ENCODE results near the gene SIAH2.

The SIAH2 gene

DNA sequence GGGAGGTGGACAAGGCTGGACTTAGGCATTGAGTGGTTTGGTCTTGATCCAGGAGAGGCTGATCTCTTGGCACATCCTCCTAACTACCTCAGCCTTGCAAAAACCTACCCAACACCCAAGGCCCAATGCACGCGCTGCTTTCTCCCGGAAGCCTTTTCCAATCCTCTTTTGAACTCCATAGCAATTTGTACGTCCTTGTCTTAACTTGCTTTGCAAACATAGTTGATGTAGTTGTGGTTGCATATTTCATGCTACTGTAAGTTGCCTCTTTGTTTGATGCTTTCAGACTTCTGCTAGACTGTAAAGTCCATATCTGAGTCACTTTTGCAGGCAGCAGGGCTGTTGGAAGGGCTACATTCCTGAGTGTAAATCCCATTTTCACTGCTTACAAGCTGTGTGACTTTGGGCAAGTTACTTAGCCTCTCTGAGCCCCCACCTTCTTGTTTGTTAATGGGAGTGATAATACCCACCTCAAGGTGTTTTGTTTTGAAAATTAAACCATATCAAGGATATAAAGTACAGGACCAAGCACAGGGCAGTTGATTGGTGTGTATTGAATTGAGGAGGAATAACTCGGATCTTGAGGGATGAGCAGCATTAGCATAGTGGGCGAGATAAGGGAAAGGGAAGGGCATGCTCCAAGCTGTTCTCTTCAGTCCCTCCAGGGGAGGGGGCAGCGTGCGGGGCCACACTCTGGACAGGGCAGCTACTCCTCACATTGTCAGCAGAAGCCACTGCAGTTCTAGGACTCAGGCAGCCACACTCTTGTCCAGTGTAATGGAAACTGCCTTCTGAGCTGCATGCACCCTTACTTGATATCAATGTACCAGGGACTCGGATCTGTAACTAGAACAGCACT is 28.8 kb downstream of the SIAH2 start:
- Histone ChIP-seq H3K27ac (ENCODE audit: low read depth, low read length) (no peak overlapping the region), H3K79me2 (ENCODE audit: control insufficient read depth, insufficient read depth, low read length, unreplicated experiment) (no peaks in the 10 kb centered on the region), H2AFZ (ENCODE audit: low read length, unreplicated experiment) (no peak overlapping the region), H3K36me3 (ENCODE audit: insufficient read depth, low read length) (no peaks in the 10 kb centered on the region), H3K27me3 (ENCODE audit: insufficient read depth, low read length) (no peaks in the 10 kb centered on the region), H3K4me1 (ENCODE audit: control insufficient read depth, insufficient read depth, low read length, unreplicated experiment) (peaks cover 29% of the 10 kb centered on the region), H3K4me3 (ENCODE audit: low read depth, low read length) (no peak overlapping the region)

DNA sequence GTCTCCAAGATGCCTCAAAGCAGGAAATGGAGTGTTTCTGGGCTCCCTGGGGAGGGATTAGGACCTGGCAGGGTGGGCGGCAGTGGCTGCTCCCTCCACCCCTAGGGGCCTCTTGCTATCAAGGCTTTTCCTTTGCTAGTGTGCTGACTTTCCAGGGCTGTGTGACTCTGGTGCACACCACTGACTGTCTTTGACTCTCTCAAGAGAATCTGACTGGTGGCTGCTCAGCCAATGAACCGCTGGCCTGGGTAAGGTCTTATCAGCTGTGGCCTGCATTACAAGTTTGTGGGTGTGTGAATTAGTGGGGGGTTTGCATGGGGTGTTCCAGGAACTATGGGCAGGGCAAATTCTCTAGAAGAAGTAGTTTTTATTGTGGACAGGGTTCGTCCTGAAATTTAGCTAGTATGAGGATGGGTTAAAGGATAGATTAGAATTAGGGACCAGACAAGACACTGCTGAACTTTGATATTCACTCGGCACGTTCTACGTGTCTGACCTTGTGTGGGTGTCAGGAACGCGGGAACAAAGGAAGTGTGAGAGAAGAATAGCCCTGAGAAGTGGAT is 29.5 kb downstream of the SIAH2 start:
- H3K4me1 ChIP-seq (ENCODE audit: control insufficient read depth, insufficient read depth, low read length, unreplicated experiment): peaks cover 22% of the 10 kb centered on the region
- no peak overlapping the region for H3K27ac ChIP-seq (ENCODE audit: low read depth, low read length)
- no peak overlapping the region for H3K4me3 ChIP-seq (ENCODE audit: low read depth, low read length)
- H3K79me2 ChIP-seq (ENCODE audit: control insufficient read depth, insufficient read depth, low read length, unreplicated experiment): no peaks in the 10 kb centered on the region
- no peak overlapping the region for H2AFZ ChIP-seq (ENCODE audit: low read length, unreplicated experiment)
- H3K27me3 ChIP-seq (ENCODE audit: insufficient read depth, low read length): no peaks in the 10 kb centered on the region
- no peaks in the 10 kb centered on the region for H3K36me3 ChIP-seq (ENCODE audit: insufficient read depth, low read length)

DNA sequence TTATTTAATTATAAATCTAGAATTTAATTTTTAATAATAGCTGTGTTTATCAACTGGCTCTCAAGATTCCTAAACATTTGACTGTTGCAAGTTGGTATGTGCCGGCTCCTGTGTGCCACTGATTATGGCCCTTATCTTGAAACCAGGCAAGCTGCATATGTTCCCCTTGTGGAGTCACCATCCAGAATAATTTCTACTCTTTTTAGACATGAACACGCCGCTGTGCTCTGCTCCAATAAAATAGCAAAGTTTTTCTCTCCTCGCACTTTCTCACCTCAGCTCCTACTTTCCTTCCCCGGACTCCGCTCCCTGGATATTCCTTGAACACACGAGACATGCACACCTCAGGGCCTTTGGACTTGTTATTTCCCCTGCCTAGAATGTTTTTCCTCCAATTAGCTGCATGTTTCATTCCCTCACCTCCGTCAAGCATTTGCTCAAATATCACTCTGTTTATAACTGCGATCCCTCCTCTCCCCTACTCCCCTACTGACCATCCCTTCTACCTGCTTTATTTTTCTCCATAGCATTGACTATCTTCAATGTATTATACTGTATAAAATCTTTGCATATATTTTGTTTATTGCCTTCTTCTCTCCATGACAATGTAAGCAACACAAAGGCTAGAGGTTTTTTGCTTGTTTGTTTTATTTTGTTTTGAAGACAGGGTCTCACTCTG is 33.1 kb downstream of the SIAH2 start:
- peaks cover 5% of the 10 kb centered on the region for H3K4me1 ChIP-seq (ENCODE audit: control insufficient read depth, insufficient read depth, low read length, unreplicated experiment)
- H3K27me3 ChIP-seq (ENCODE audit: insufficient read depth, low read length): no peaks in the 10 kb centered on the region
- H3K79me2 ChIP-seq (ENCODE audit: control insufficient read depth, insufficient read depth, low read length, unreplicated experiment): no peaks in the 10 kb centered on the region
- no peak overlapping the region for H3K27ac ChIP-seq (ENCODE audit: low read depth, low read length)
- no peak overlapping the region for H2AFZ ChIP-seq (ENCODE audit: low read length, unreplicated experiment)
- H3K36me3 ChIP-seq (ENCODE audit: insufficient read depth, low read length): no peaks in the 10 kb centered on the region
- H3K4me3 ChIP-seq (ENCODE audit: low read depth, low read length): no peak overlapping the region

DNA sequence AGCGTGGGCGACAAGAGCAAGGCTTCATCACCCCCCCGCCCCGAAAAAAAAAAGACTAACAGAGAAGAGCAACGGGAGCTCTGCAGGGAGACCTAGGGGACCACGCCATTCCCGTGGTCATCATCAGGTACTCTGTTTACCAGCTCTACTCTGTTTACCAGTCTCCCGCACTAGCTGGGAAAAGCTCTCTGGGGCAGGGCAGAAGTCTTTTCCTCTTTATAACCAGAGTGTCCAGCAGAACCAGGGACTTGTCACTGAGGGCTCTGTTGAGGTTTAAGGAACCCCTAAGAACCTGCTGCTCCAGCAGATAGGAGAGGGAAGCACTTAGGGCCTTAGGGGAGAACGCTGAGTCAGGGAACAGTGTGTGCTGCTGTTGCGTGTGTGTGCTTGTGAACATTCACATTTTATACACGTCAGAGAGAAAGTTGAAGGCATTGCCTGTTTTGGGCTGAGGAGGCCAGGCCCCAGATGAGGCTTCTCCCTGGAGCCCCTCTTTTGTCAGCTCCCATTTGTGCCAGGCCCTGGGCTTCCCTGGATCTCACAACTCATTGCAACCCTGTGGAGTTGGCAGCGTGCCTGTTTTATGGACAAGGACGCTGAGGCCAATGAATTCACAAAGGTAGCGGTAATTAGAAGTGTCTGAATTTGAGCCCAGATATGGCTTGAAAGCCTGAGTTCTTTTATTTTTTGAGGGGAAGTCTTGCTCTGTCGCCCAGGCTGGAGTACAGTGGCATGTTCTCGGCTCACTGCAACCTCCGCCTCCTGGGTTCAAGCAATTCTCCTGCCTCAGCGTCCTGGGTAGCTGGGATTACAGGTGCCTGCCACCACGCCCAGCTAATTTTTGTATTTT is 35.1 kb downstream of the SIAH2 start:
- peaks cover 5% of the 10 kb centered on the region for H3K4me1 ChIP-seq (ENCODE audit: control insufficient read depth, insufficient read depth, low read length, unreplicated experiment)

DNA sequence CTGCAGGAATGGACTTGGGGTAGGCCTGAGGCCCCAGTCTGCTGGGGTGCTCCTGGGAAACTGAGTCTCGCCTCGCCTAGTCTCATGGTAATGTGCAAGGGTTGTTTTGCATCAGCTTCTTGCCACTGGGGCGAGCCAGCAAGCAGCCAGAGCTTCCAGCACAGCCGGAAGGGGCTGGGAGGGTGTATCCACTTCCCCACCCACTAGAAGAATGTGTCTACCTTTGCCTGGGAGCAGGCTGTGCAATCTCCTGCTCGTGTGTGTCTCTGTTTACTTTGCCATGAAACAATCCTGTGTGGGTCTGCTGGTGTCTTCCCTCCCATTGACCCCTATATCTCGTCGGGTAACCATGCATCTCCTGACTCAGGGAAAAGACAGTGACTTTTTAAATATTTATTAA is 37.4 kb downstream of the SIAH2 start:
- peaks cover 9% of the 10 kb centered on the region for H3K4me1 ChIP-seq (ENCODE audit: control insufficient read depth, insufficient read depth, low read length, unreplicated experiment)
- H3K27me3 ChIP-seq (ENCODE audit: insufficient read depth, low read length): no peaks in the 10 kb centered on the region
- no peaks in the 10 kb centered on the region for H3K36me3 ChIP-seq (ENCODE audit: insufficient read depth, low read length)
- no peak overlapping the region for H2AFZ ChIP-seq (ENCODE audit: low read length, unreplicated experiment)
- H3K79me2 ChIP-seq (ENCODE audit: control insufficient read depth, insufficient read depth, low read length, unreplicated experiment): no peaks in the 10 kb centered on the region
- no peak overlapping the region for H3K27ac ChIP-seq (ENCODE audit: low read depth, low read length)
- no peak overlapping the region for H3K4me3 ChIP-seq (ENCODE audit: low read depth, low read length)

More for the DNA sequence above, 35.1 kb downstream of the SIAH2 start:
- Histone ChIP-seq H2AFZ (ENCODE audit: low read length, unreplicated experiment) (no peak overlapping the region), H3K4me3 (ENCODE audit: low read depth, low read length) (no peak overlapping the region), H3K36me3 (ENCODE audit: insufficient read depth, low read length) (no peaks in the 10 kb centered on the region), H3K27me3 (ENCODE audit: insufficient read depth, low read length) (no peaks in the 10 kb centered on the region), H3K27ac (ENCODE audit: low read depth, low read length) (no peak overlapping the region), H3K79me2 (ENCODE audit: control insufficient read depth, insufficient read depth, low read length, unreplicated experiment) (no peaks in the 10 kb centered on the region)

DNA sequence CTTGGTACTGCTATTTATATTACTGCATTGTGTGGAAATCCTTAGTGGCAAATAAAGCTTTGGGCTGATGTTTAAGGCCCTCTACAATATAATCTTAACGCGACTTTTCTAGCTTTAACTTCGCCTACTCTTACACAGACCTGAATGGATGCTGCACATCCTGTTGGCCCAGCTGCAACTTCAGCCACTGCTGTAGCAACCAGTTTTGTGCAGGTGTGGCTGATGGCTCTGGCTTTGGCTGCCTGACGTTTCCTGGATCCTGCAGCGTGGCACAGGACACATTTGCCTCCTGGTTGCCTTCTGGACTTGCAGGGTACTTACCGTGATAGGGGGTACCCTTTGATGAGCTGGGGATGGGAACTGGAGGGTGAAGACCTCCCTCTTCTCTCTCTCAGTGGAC is 39.0 kb downstream of the SIAH2 start:
- Histone ChIP-seq H3K4me3 (ENCODE audit: low read depth, low read length) (no peak overlapping the region), H2AFZ (ENCODE audit: low read length, unreplicated experiment) (no peak overlapping the region), H3K4me1 (ENCODE audit: control insufficient read depth, insufficient read depth, low read length, unreplicated experiment) (peaks cover 9% of the 10 kb centered on the region), H3K36me3 (ENCODE audit: insufficient read depth, low read length) (no peaks in the 10 kb centered on the region), H3K79me2 (ENCODE audit: control insufficient read depth, insufficient read depth, low read length, unreplicated experiment) (no peaks in the 10 kb centered on the region), H3K27ac (ENCODE audit: low read depth, low read length) (no peak overlapping the region), H3K27me3 (ENCODE audit: insufficient read depth, low read length) (no peaks in the 10 kb centered on the region)

DNA sequence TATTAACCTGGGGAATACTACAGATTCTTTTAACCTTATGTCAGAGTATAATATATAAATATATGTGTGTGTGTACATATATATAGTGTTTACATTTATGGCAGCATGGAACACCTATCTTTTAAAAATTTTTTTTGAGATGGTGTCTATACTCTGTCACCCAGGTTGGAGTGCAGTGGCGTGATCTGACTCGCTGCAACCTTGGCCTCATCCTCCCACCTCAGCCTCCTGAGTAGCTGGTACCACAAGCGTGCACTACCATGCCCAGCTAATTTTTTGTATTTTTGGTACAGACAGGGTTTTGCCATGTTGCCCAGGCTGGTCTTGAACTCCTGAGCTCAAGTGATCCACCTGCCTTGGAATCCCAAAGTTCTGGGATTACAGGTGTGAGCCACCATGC is 40.7 kb downstream of the SIAH2 start:
- Histone ChIP-seq H3K27me3 (ENCODE audit: insufficient read depth, low read length) (no peaks in the 10 kb centered on the region), H3K27ac (ENCODE audit: low read depth, low read length) (no peak overlapping the region), H3K4me3 (ENCODE audit: low read depth, low read length) (no peak overlapping the region), H3K36me3 (ENCODE audit: insufficient read depth, low read length) (no peaks in the 10 kb centered on the region), H2AFZ (ENCODE audit: low read length, unreplicated experiment) (no peak overlapping the region), H3K4me1 (ENCODE audit: control insufficient read depth, insufficient read depth, low read length, unreplicated experiment) (peaks cover 9% of the 10 kb centered on the region), H3K79me2 (ENCODE audit: control insufficient read depth, insufficient read depth, low read length, unreplicated experiment) (no peaks in the 10 kb centered on the region)

DNA sequence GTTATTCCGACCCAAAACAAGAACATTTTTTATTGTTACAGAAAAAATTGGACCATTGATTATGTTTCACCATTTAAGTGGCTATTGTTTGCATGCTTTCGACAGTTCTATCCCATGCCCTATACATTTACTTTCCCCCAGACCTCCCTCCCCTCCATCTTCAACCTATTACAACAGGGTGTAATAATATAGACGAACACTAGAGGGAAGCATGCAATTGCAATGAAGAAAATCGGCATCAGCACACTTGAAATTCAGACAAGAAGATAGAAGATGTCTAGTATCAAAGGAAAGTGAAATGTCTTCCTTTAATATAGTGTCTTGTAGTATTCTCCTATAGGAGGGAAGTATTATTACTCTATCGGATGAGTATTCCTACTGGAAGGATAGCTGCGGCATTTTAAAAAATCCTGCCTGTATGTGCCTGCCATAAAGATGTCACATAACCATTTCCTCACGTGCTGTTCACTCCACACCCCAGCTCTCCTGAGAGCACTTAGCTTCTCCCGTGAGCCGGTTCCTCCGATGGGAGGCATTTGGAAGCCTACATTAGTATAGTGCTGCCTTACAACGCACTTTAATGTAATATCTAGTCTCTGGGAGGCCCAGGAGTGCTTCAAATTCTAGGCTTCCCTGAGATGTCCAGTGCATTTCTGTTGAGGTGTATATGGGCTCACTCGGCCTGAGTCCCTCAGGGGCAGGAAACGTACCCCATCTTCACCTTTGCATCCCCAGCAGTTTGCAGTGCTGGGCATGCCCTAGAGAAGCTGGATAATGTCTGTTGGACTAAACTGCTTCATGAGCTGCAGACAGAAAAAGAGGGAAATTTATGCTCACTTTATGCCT is 41.5 kb downstream of the SIAH2 start:
- Histone ChIP-seq H3K27me3 (ENCODE audit: insufficient read depth, low read length) (no peaks in the 10 kb centered on the region), H3K4me3 (ENCODE audit: low read depth, low read length) (no peak overlapping the region), H3K36me3 (ENCODE audit: insufficient read depth, low read length) (no peaks in the 10 kb centered on the region), H3K4me1 (ENCODE audit: control insufficient read depth, insufficient read depth, low read length, unreplicated experiment) (peaks cover 9% of the 10 kb centered on the region), H3K27ac (ENCODE audit: low read depth, low read length) (no peak overlapping the region), H3K79me2 (ENCODE audit: control insufficient read depth, insufficient read depth, low read length, unreplicated experiment) (no peaks in the 10 kb centered on the region), H2AFZ (ENCODE audit: low read length, unreplicated experiment) (peak overlapping the region; percentile 4)

DNA sequence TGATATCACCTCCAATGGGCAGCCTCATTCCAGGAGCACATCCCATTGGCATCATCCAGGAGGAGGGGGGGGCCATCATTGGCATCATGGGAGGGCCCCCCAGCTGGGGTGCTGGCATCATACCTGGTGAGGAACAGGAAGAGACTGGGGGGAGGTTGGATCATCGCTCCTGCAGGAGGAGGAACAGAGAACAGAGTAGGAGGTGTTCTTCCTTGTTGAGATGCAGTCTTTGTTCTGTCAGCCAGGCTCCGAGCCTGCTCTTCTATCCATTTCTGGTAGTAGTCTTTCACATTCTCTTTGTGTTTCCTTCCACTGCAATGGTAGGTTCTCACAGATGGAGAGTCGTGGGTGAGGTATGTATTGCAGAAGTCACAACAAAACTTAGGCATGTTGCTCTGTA is 42.5 kb downstream of the SIAH2 start:
- no peak overlapping the region for H2AFZ ChIP-seq (ENCODE audit: low read length, unreplicated experiment)
- H3K36me3 ChIP-seq (ENCODE audit: insufficient read depth, low read length): no peaks in the 10 kb centered on the region
- peaks cover 9% of the 10 kb centered on the region for H3K4me1 ChIP-seq (ENCODE audit: control insufficient read depth, insufficient read depth, low read length, unreplicated experiment)
- H3K27ac ChIP-seq (ENCODE audit: low read depth, low read length): no peak overlapping the region
- no peak overlapping the region for H3K4me3 ChIP-seq (ENCODE audit: low read depth, low read length)
- no peaks in the 10 kb centered on the region for H3K79me2 ChIP-seq (ENCODE audit: control insufficient read depth, insufficient read depth, low read length, unreplicated experiment)
- H3K27me3 ChIP-seq (ENCODE audit: insufficient read depth, low read length): no peaks in the 10 kb centered on the region

DNA sequence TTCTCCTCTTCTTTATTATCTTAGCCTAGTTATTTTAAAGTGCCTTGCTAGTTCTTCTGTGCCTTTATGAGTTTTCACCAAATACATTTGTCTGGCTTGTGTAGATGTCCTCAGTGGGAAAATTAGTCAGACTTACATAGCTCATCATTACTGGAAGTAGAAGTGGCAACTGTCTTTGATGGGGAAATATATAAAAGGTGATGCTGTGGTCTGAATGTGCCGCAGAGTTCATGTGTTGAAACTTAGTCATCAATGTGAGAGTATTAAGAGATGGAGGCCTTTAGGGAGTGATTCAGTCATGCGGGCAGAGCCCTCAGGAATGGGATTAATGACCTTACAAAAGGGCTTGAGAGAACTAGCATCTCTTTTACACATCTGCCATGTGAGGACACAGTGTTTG is 52.9 kb downstream of the SIAH2 start:
- Histone ChIP-seq H3K4me1 (ENCODE audit: control insufficient read depth, insufficient read depth, low read length, unreplicated experiment) (peaks cover 1% of the 10 kb centered on the region), H3K79me2 (ENCODE audit: control insufficient read depth, insufficient read depth, low read length, unreplicated experiment) (no peaks in the 10 kb centered on the region), H2AFZ (ENCODE audit: low read length, unreplicated experiment) (no peak overlapping the region), H3K36me3 (ENCODE audit: insufficient read depth, low read length) (peaks cover 16% of the 10 kb centered on the region), H3K27ac (ENCODE audit: low read depth, low read length) (no peak overlapping the region), H3K4me3 (ENCODE audit: low read depth, low read length) (no peak overlapping the region), H3K27me3 (ENCODE audit: insufficient read depth, low read length) (no peaks in the 10 kb centered on the region)
